SK-N-SH (cell line): Measurements from ENCODE around the gene MANF.

Experiments
- ELF1 ChIP-seq: IDR thresholded peaks from 2 replicates; pipeline ENCODE4 v1.4.0; 2012
- EP300 ChIP-seq, 2 experiments: IDR thresholded peaks; 2 replicates each; pipeline versions ENCODE4 v1.4.0 to v1.6.1; 2012; ENCODE audit warnings: borderline replicate concordance in 1 of 2, low read depth in 1 of 2, low read length in 1 of 2
- EZH2phosphoT487 ChIP-seq: fragments of 200-600 bp; sonication (generic); IDR thresholded peaks from 2 replicates; pipeline ENCODE4 v1.6.1; 2017; ENCODE audit warnings: low read depth, mixed run types, mild to moderate bottlenecking, antibody characterized with exemption, moderate library complexity, borderline replicate concordance
- GABPA ChIP-seq: IDR thresholded peaks from 2 replicates; pipeline ENCODE4 v1.4.0; 2012; ENCODE audit warnings: low read depth, mild to moderate bottlenecking
- JUND ChIP-seq: IDR thresholded peaks from 2 replicates; pipeline ENCODE4 v1.4.0; 2012
- NFIC ChIP-seq: IDR thresholded peaks from 2 replicates; pipeline ENCODE4 v1.4.0; 2012; ENCODE audit warnings: borderline replicate concordance
- POLR2AphosphoS5 ChIP-seq: IDR thresholded peaks from 2 replicates; pipeline ENCODE4 v1.6.1; 2012; ENCODE audit warnings: low read depth, low read length
- RFX5 ChIP-seq: IDR thresholded peaks from 2 replicates; pipeline ENCODE4 v1.6.1; 2012; ENCODE audit warnings: mild to moderate bottlenecking, improper control_type of control experiment, low read length
- TAF1 ChIP-seq: IDR thresholded peaks from 2 replicates; pipeline ENCODE4 v1.6.1; 2012; ENCODE audit warnings: low read depth, mild to moderate bottlenecking, low read length, moderate library complexity, borderline replicate concordance
- YY1 ChIP-seq: IDR thresholded peaks from 2 replicates; pipeline ENCODE4 v1.4.0; 2012; ENCODE audit warnings: low read depth, mild to moderate bottlenecking
- TF ChIP-seq, protein P1 (sequence below): IDR thresholded peaks from 2 replicates; pipeline ENCODE4 v1.4.0; 2012; ENCODE audit warnings: low read depth
- TF ChIP-seq, protein P2 (sequence below): fragments of 200-600 bp; sonication (generic); IDR thresholded peaks from 2 replicates; pipeline ENCODE4 v1.6.1; 2017; ENCODE audit warnings: antibody characterized with exemption, mild to moderate bottlenecking, moderate library complexity
- TF ChIP-seq, protein P3 (sequence below): IDR thresholded peaks from 2 replicates; pipeline ENCODE4 v1.6.1; 2012; ENCODE audit warnings: mild to moderate bottlenecking, low read depth, low read length, moderate library complexity

DNA sequence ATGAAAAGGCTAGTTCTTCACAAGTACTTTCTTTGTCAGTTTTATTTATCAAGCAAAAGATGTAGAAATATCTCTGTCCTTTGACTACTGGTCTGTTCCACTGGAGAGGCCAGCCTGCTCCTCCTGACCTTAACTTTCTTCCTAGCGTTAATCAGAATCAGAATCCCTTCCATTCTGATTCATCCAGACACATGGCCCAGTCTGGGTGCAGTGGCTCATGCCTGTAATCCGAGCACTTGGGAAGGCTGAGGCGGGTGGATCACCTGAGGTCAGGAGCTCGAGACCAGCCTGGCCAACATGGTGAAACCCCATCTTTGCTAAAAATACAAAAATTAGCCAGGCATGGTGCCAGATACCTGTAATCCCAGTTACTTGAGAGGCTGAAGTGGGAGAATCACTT lies 32.0 kb upstream of the MANF start:
- TF ChIP-seq EP300 (IDR thresholded peaks at IDR 0.05; ENCODE audit: borderline replicate concordance in 1 of 2, low read depth in 1 of 2, low read length in 1 of 2) (no peak), YY1 (no peak), EZH2phosphoT487 (no peak), POLR2AphosphoS5 (no peak), TAF1 (no peak), NFIC (no peak), JUND (no peak), GABPA (no peak), ELF1 (no peak), RFX5 (no peak)
- TF ChIP-seq, protein P1, sequence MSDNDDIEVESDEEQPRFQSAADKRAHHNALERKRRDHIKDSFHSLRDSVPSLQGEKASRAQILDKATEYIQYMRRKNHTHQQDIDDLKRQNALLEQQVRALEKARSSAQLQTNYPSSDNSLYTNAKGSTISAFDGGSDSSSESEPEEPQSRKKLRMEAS, result no peak
- TF ChIP-seq, protein P2, sequence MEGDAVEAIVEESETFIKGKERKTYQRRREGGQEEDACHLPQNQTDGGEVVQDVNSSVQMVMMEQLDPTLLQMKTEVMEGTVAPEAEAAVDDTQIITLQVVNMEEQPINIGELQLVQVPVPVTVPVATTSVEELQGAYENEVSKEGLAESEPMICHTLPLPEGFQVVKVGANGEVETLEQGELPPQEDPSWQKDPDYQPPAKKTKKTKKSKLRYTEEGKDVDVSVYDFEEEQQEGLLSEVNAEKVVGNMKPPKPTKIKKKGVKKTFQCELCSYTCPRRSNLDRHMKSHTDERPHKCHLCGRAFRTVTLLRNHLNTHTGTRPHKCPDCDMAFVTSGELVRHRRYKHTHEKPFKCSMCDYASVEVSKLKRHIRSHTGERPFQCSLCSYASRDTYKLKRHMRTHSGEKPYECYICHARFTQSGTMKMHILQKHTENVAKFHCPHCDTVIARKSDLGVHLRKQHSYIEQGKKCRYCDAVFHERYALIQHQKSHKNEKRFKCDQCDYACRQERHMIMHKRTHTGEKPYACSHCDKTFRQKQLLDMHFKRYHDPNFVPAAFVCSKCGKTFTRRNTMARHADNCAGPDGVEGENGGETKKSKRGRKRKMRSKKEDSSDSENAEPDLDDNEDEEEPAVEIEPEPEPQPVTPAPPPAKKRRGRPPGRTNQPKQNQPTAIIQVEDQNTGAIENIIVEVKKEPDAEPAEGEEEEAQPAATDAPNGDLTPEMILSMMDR, result no peak
- TF ChIP-seq, protein P3, sequence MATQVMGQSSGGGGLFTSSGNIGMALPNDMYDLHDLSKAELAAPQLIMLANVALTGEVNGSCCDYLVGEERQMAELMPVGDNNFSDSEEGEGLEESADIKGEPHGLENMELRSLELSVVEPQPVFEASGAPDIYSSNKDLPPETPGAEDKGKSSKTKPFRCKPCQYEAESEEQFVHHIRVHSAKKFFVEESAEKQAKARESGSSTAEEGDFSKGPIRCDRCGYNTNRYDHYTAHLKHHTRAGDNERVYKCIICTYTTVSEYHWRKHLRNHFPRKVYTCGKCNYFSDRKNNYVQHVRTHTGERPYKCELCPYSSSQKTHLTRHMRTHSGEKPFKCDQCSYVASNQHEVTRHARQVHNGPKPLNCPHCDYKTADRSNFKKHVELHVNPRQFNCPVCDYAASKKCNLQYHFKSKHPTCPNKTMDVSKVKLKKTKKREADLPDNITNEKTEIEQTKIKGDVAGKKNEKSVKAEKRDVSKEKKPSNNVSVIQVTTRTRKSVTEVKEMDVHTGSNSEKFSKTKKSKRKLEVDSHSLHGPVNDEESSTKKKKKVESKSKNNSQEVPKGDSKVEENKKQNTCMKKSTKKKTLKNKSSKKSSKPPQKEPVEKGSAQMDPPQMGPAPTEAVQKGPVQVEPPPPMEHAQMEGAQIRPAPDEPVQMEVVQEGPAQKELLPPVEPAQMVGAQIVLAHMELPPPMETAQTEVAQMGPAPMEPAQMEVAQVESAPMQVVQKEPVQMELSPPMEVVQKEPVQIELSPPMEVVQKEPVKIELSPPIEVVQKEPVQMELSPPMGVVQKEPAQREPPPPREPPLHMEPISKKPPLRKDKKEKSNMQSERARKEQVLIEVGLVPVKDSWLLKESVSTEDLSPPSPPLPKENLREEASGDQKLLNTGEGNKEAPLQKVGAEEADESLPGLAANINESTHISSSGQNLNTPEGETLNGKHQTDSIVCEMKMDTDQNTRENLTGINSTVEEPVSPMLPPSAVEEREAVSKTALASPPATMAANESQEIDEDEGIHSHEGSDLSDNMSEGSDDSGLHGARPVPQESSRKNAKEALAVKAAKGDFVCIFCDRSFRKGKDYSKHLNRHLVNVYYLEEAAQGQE, result no peak
